Measurements from ENCODE around the gene ADAMTSL1. TPM values are rescaled to one million over a fixed set of nuclear protein-coding genes. Genes with fewer than 3 reads are reported as not detected.

The ADAMTSL1 gene
- total and polyA plus RNA-seq, 9 of the 15 experiments (the other 6 are each of a cell fraction or from before 2014, with no cell fraction given), result 0.01 TPM; not detected in 8

DNA sequence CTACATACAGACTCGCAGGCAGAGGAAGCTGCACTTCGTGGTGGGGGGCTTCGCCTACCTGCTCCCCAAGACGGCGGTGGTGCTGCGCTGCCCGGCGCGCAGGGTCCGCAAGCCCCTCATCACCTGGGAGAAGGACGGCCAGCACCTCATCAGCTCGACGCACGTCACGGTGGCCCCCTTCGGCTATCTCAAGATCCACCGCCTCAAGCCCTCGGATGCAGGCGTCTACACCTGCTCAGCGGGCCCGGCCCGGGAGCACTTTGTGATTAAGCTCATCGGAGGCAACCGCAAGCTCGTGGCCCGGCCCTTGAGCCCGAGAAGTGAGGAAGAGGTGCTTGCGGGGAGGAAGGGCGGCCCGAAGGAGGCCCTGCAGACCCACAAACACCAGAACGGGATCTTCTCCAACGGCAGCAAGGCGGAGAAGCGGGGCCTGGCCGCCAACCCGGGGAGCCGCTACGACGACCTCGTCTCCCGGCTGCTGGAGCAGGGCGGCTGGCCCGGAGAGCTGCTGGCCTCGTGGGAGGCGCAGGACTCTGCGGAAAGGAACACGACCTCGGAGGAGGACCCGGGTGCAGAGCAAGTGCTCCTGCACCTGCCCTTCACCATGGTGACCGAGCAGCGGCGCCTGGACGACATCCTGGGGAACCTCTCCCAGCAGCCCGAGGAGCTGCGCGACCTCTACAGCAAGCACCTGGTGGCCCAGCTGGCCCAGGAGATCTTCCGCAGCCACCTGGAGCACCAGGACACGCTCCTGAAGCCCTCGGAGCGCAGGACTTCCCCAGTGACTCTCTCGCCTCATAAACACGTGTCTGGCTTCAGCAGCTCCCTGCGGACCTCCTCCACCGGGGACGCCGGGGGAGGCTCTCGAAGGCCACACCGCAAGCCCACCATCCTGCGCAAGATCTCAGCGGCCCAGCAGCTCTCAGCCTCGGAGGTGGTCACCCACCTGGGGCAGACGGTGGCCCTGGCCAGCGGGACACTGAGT lies 303.2 kb downstream of the ADAMTSL1 start:
- in situ Hi-C loops (cut with MboI), result loop anchor here (25.0 kb wide), 1 partner anchor 685 kb away; no protein-coding TSS in a partner anchor
- H3K9ac ChIP-seq (ENCODE audit: insufficient read depth in 1 of 2, low read depth in 2 of 2, low read length in 2 of 2), result no peak overlapping the region
- H4K20me1 ChIP-seq (replicated peaks; ENCODE audit: control insufficient read depth, insufficient read depth, low read length), result no peaks in the 10 kb centered on the region
- H3K27ac ChIP-seq (ENCODE audit: extremely low read depth, low read depth, low read length), result no peak overlapping the region
- no peak overlapping the region for H3K4me2 ChIP-seq (ENCODE audit: insufficient read depth, low read length)
- H3K4me3 ChIP-seq, result no peak overlapping the region
- H2AFZ ChIP-seq (ENCODE audit: low read depth, low read length), result no peak overlapping the region
- intact Hi-C loops (cut with micrococcal nuclease), result no loop called here
- FAIRE-seq (no peak), ATAC-seq (no peak), DNase-seq (ENCODE audit: extremely low read depth in 1 of 4, low spot score in 3 of 4) (no peak)
- H3K9me1 ChIP-seq (ENCODE audit: control insufficient read depth, insufficient read depth, low read length), result no peaks in the 10 kb centered on the region
- 2% methylated on average over 31 of the region's 73 CpGs for WGBS (ENCODE audit: insufficient coverage, low coverage, missing lambda C conversion rate)
- H3K79me2 ChIP-seq (ENCODE audit: control insufficient read depth, insufficient read depth, low read length), result no peaks in the 10 kb centered on the region
- ChIA-PET POLR2A (no interaction called here), CTCF (ENCODE audit: low intra/inter-chr PET ratio) (no interaction called here)
- H3K36me3 ChIP-seq (ENCODE audit: control insufficient read depth, insufficient read depth, low read length), result no peaks in the 10 kb centered on the region
- no peaks in the 10 kb centered on the region for H3K9me3 ChIP-seq (replicated peaks; ENCODE audit: control insufficient read depth, insufficient read depth, low read depth, low read length)
- H3K4me1 ChIP-seq (replicated peaks in 1 of 2; ENCODE audit: control insufficient read depth in 2 of 2, insufficient read depth in 2 of 2, low read length in 2 of 2), result peaks cover 0 to 7% of the 10 kb centered on the region in 2 experiments; a peak in 1 of 5 replicates
- BruUV-seq (replicated peaks), result no TSS peak
- H3K27me3 ChIP-seq (ENCODE audit: control insufficient read depth in 2 of 2, insufficient read depth in 2 of 2, low read length in 2 of 2), result peaks cover 0 to 19% of the 10 kb centered on the region in 2 experiments; a peak in 3 of 5 replicates
- no peak for TF ChIP-seq HDGF (IDR thresholded peaks at IDR 0.05)
- TF ChIP-seq LEF1 (IDR thresholded peaks at IDR 0.05), result no peak
- no peak for TF ChIP-seq ASH1L (IDR thresholded peaks at IDR 0.05; ENCODE audit: borderline replicate concordance, low read depth, partially characterized antibody)
- no peak for TF ChIP-seq ZKSCAN1 (IDR thresholded peaks at IDR 0.05; ENCODE audit: low read depth, low read length)
- TF ChIP-seq DIDO1 (tag; IDR thresholded peaks at IDR 0.05; ENCODE audit: low read depth), result no peak
- no peak for TF ChIP-seq MIER1 (IDR thresholded peaks at IDR 0.05; ENCODE audit: low read depth)
- no peak for TF ChIP-seq ZNF274 (IDR thresholded peaks at IDR 0.05; ENCODE audit: borderline replicate concordance, low read depth, low read length)
- no peak for TF ChIP-seq EP400 (IDR thresholded peaks at IDR 0.05)
- TF ChIP-seq TCFL5 (CRISPR knock-in tag; conservative IDR thresholded peaks at IDR 0.05), result no peak
- no peak for TF ChIP-seq CHD2 (IDR thresholded peaks at IDR 0.05; ENCODE audit: low read depth, low read length)
- TF ChIP-seq EHMT2 (IDR thresholded peaks at IDR 0.05), result no peak
- TF ChIP-seq SIX5 (IDR thresholded peaks at IDR 0.05; ENCODE audit: borderline replicate concordance in 1 of 2, insufficient read depth in 1 of 2, low read depth in 1 of 2, low read length in 2 of 2), result no peak
- TF ChIP-seq, protein P1, sequence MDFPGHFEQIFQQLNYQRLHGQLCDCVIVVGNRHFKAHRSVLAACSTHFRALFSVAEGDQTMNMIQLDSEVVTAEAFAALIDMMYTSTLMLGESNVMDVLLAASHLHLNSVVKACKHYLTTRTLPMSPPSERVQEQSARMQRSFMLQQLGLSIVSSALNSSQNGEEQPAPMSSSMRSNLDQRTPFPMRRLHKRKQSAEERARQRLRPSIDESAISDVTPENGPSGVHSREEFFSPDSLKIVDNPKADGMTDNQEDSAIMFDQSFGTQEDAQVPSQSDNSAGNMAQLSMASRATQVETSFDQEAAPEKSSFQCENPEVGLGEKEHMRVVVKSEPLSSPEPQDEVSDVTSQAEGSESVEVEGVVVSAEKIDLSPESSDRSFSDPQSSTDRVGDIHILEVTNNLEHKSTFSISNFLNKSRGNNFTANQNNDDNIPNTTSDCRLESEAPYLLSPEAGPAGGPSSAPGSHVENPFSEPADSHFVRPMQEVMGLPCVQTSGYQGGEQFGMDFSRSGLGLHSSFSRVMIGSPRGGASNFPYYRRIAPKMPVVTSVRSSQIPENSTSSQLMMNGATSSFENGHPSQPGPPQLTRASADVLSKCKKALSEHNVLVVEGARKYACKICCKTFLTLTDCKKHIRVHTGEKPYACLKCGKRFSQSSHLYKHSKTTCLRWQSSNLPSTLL (IDR thresholded peaks at IDR 0.05), result no peak
- TF ChIP-seq DPF2 (IDR thresholded peaks at IDR 0.05), result no peak
- TF ChIP-seq EWSR1 (IDR thresholded peaks at IDR 0.05; ENCODE audit: borderline replicate concordance, low read depth, partially characterized antibody), result no peak
- TF ChIP-seq ZNF347 (CRISPR knock-in tag; IDR thresholded peaks at IDR 0.05; ENCODE audit: low read depth), result no peak
- TF ChIP-seq EZH2 (IDR thresholded peaks at IDR 0.05; ENCODE audit: borderline replicate concordance, low read depth, low read length), result no peak
- TF ChIP-seq TCF7 (IDR thresholded peaks at IDR 0.05; ENCODE audit: borderline replicate concordance), result no peak

Data from K562 (cell line).